Measurements from ENCODE around the gene RALGDS.
A peak's percentile ranks its signal among the peaks of the same experiment; 100 is the strongest.

Gene RALGDS

GRCh38 chr9:133124907-133125275 is 3.9 kb upstream of the RALGDS start:
- peaks cover 1% of the 10 kb centered on the region; the same call in 1 of the 2 replicates for H3K27me3 ChIP-seq (ENCODE audit: control insufficient read depth, insufficient read depth, low read length)
- H3K4me1 ChIP-seq (ENCODE audit: control insufficient read depth, insufficient read depth, low read length) = peaks cover 3% of the 10 kb centered on the region
- no CpG with 5 or more reads among the region's 2 CpGs for WGBS (ENCODE audit: insufficient coverage, insufficient read length)
- no peaks in the 10 kb centered on the region for H3K36me3 ChIP-seq (ENCODE audit: control insufficient read depth, insufficient read depth, low read length)
- no peak overlapping the region for H3K27ac ChIP-seq (ENCODE audit: low read length)
- H3K9me3 ChIP-seq (ENCODE audit: control insufficient read depth, insufficient read depth, low read length) = no peaks in the 10 kb centered on the region
- no peak overlapping the region for H3K4me3 ChIP-seq (ENCODE audit: low read length)
- DNase-seq (ENCODE audit: low read depth, low spot score) = no peak

- Histone ChIP-seq H3K4me1 (ENCODE audit: control insufficient read depth, insufficient read depth, low read length) (peaks cover 3% of the 10 kb centered on the region), H3K27me3 (ENCODE audit: control insufficient read depth, insufficient read depth, low read length) (peaks cover 2% of the 10 kb centered on the region; the same call in 1 of the 2 replicates), H3K4me3 (ENCODE audit: low read length) (no peak overlapping the region), H3K27ac (ENCODE audit: low read length) (no peak overlapping the region), H3K9me3 (ENCODE audit: control insufficient read depth, insufficient read depth, low read length) (no peaks in the 10 kb centered on the region), H3K36me3 (ENCODE audit: control insufficient read depth, insufficient read depth, low read length) (no peaks in the 10 kb centered on the region)
- WGBS (ENCODE audit: insufficient coverage, insufficient read length) = no CpG with 5 or more reads among the region's 8 CpGs
- DNase-seq (ENCODE audit: low read depth, low spot score) = no peak
Observed at GRCh38 chr9:133124123-133124906, 3.3 kb upstream of the RALGDS start.

GRCh38 chr9:133122935-133123611 is 2.0 kb upstream of the RALGDS start:
- Histone ChIP-seq H3K27ac (ENCODE audit: low read length) (no peak overlapping the region), H3K4me1 (ENCODE audit: control insufficient read depth, insufficient read depth, low read length) (peaks cover 3% of the 10 kb centered on the region), H3K36me3 (ENCODE audit: control insufficient read depth, insufficient read depth, low read length) (no peaks in the 10 kb centered on the region), H3K27me3 (ENCODE audit: control insufficient read depth, insufficient read depth, low read length) (peaks cover 5% of the 10 kb centered on the region; the same call in 1 of the 2 replicates), H3K4me3 (ENCODE audit: low read length) (no peak overlapping the region), H3K9me3 (ENCODE audit: control insufficient read depth, insufficient read depth, low read length) (no peaks in the 10 kb centered on the region)
- no CpG with 5 or more reads among the region's 19 CpGs for WGBS (ENCODE audit: insufficient coverage, insufficient read length)
- DNase-seq (ENCODE audit: low read depth, low spot score) = no peak

- Histone ChIP-seq H3K4me3 (ENCODE audit: low read length) (no peak overlapping the region), H3K4me1 (ENCODE audit: control insufficient read depth, insufficient read depth, low read length) (peaks cover 3% of the 10 kb centered on the region), H3K27ac (ENCODE audit: low read length) (no peak overlapping the region)
Observed at GRCh38 chr9:133122605-133122934, 1.5 kb upstream of the RALGDS start.

GRCh38 chr9:133121915-133122550 is 993 bp upstream of the RALGDS start:
- H3K4me1 ChIP-seq (ENCODE audit: control insufficient read depth, insufficient read depth, low read length) = peaks cover 3% of the 10 kb centered on the region

More at GRCh38 chr9:133122605-133122934, 1.5 kb upstream of the RALGDS start:
- H3K9me3 ChIP-seq (ENCODE audit: control insufficient read depth, insufficient read depth, low read length) = no peaks in the 10 kb centered on the region
- peaks cover 5% of the 10 kb centered on the region; the same call in 1 of the 2 replicates for H3K27me3 ChIP-seq (ENCODE audit: control insufficient read depth, insufficient read depth, low read length)
- H3K36me3 ChIP-seq (ENCODE audit: control insufficient read depth, insufficient read depth, low read length) = no peaks in the 10 kb centered on the region
- no peak for DNase-seq (ENCODE audit: low read depth, low spot score)
- no CpG with 5 or more reads among the region's 4 CpGs for WGBS (ENCODE audit: insufficient coverage, insufficient read length)

GRCh38 chr9:133120501-133121197 is 391 bp downstream of the RALGDS start:
- DNase-seq (ENCODE audit: low read depth, low spot score) = no peak
- no CpG with 5 or more reads among the region's 66 CpGs for WGBS (ENCODE audit: insufficient coverage, insufficient read length)
- Histone ChIP-seq H3K9me3 (ENCODE audit: control insufficient read depth, insufficient read depth, low read length) (no peaks in the 10 kb centered on the region), H3K36me3 (ENCODE audit: control insufficient read depth, insufficient read depth, low read length) (no peaks in the 10 kb centered on the region), H3K4me1 (ENCODE audit: control insufficient read depth, insufficient read depth, low read length) (peaks cover 3% of the 10 kb centered on the region), H3K27me3 (ENCODE audit: control insufficient read depth, insufficient read depth, low read length) (peaks cover 5% of the 10 kb centered on the region; the same call in 1 of the 2 replicates), H3K27ac (ENCODE audit: low read length) (no peak overlapping the region), H3K4me3 (ENCODE audit: low read length) (peak overlapping the region; percentile 45)

More at GRCh38 chr9:133121915-133122550, 993 bp upstream of the RALGDS start:
- no peak overlapping the region for H3K27ac ChIP-seq (ENCODE audit: low read length)
- no CpG with 5 or more reads among the region's 8 CpGs for WGBS (ENCODE audit: insufficient coverage, insufficient read length)
- H3K9me3 ChIP-seq (ENCODE audit: control insufficient read depth, insufficient read depth, low read length) = no peaks in the 10 kb centered on the region
- H3K27me3 ChIP-seq (ENCODE audit: control insufficient read depth, insufficient read depth, low read length) = peaks cover 5% of the 10 kb centered on the region; the same call in 1 of the 2 replicates
- no peak overlapping the region for H3K4me3 ChIP-seq (ENCODE audit: low read length)
- no peak for DNase-seq (ENCODE audit: low read depth, low spot score)
- no peaks in the 10 kb centered on the region for H3K36me3 ChIP-seq (ENCODE audit: control insufficient read depth, insufficient read depth, low read length)

- H3K4me1 ChIP-seq (ENCODE audit: control insufficient read depth, insufficient read depth, low read length) = peaks cover 3% of the 10 kb centered on the region
- H3K4me3 ChIP-seq (ENCODE audit: low read length) = no peak overlapping the region
- peaks cover 5% of the 10 kb centered on the region; the same call in 1 of the 2 replicates for H3K27me3 ChIP-seq (ENCODE audit: control insufficient read depth, insufficient read depth, low read length)
- H3K36me3 ChIP-seq (ENCODE audit: control insufficient read depth, insufficient read depth, low read length) = no peaks in the 10 kb centered on the region
- WGBS (ENCODE audit: insufficient coverage, insufficient read length) = no CpG with 5 or more reads among the region's 21 CpGs
- no peak overlapping the region for H3K27ac ChIP-seq (ENCODE audit: low read length)
- DNase-seq (ENCODE audit: low read depth, low spot score) = no peak
- no peaks in the 10 kb centered on the region for H3K9me3 ChIP-seq (ENCODE audit: control insufficient read depth, insufficient read depth, low read length)
Observed at GRCh38 chr9:133119846-133120500, 1.1 kb downstream of the RALGDS start.

- no peak for DNase-seq (ENCODE audit: low read depth, low spot score)
Observed at GRCh38 chr9:133119103-133119845, 1.8 kb downstream of the RALGDS start.

GRCh38 chr9:133118568-133118967 is 2.5 kb downstream of the RALGDS start:
- WGBS (ENCODE audit: insufficient coverage, insufficient read length) = no CpG with 5 or more reads among the region's 3 CpGs
- H3K27ac ChIP-seq (ENCODE audit: low read length) = no peak overlapping the region
- H3K4me3 ChIP-seq (ENCODE audit: low read length) = no peak overlapping the region

More at GRCh38 chr9:133119103-133119845, 1.8 kb downstream of the RALGDS start:
- peaks cover 5% of the 10 kb centered on the region; the same call in 1 of the 2 replicates for H3K27me3 ChIP-seq (ENCODE audit: control insufficient read depth, insufficient read depth, low read length)
- H3K36me3 ChIP-seq (ENCODE audit: control insufficient read depth, insufficient read depth, low read length) = no peaks in the 10 kb centered on the region
- peaks cover 3% of the 10 kb centered on the region for H3K4me1 ChIP-seq (ENCODE audit: control insufficient read depth, insufficient read depth, low read length)
- H3K9me3 ChIP-seq (ENCODE audit: control insufficient read depth, insufficient read depth, low read length) = no peaks in the 10 kb centered on the region
- no peak overlapping the region for H3K27ac ChIP-seq (ENCODE audit: low read length)
- H3K4me3 ChIP-seq (ENCODE audit: low read length) = no peak overlapping the region
- WGBS (ENCODE audit: insufficient coverage, insufficient read length) = no CpG with 5 or more reads among the region's 21 CpGs

More at GRCh38 chr9:133118568-133118967, 2.5 kb downstream of the RALGDS start:
- Histone ChIP-seq H3K27me3 (ENCODE audit: control insufficient read depth, insufficient read depth, low read length) (peaks cover 5% of the 10 kb centered on the region; the same call in 1 of the 2 replicates), H3K4me1 (ENCODE audit: control insufficient read depth, insufficient read depth, low read length) (peaks cover 3% of the 10 kb centered on the region), H3K36me3 (ENCODE audit: control insufficient read depth, insufficient read depth, low read length) (no peaks in the 10 kb centered on the region), H3K9me3 (ENCODE audit: control insufficient read depth, insufficient read depth, low read length) (no peaks in the 10 kb centered on the region)
- DNase-seq (ENCODE audit: low read depth, low spot score) = no peak

Measured in iPS DF 6.9 (cell line).